Psoas muscle (tissue), 8 donors: ENCODE measurements around the gene PTX4. TPM values are rescaled to one million over a fixed set of nuclear protein-coding genes. Genes with fewer than 3 reads are reported as not detected.

Experiments
- ATAC-seq, 4 donors: fragments of 200-7000 bp; cut with Tn5 transposase; one replicate each; pipeline ENCODE4 v1.9.1; 2020; ENCODE audit warnings: moderate library complexity in 3 of 4, mild to moderate bottlenecking in 2 of 4
- DNase-seq, 2 donors: peaks; one replicate each; pipeline ENCODE4 v3.0.0-alpha.2; 2020
- H3K27ac ChIP-seq: fragments of 200-600 bp; one replicate; pipeline ENCODE4 v1.8.0; 2022
- H3K27me3 ChIP-seq, 3 donors: fragments of 200-600 bp in 1 of 3; one replicate each; pipeline versions ENCODE4 v1.6.1 to v1.8.0; 2013 to 2022; ENCODE audit warnings: low read length in 2 of 3, mild to moderate bottlenecking in 2 of 3, moderate library complexity in 1 of 3; ENCODE audit not compliant: insufficient read depth in 3 of 3
- H3K36me3 ChIP-seq, 2 donors: fragments of 200-600 bp in 1 of 2; one replicate each; pipeline versions ENCODE4 v1.6.1 to v1.8.0; 2013 to 2022; ENCODE audit warnings: low read depth in 1 of 2, mild to moderate bottlenecking in 1 of 2, moderate library complexity in 1 of 2; ENCODE audit not compliant: insufficient read depth in 1 of 2
- H3K4me1 ChIP-seq: fragments of 200-600 bp; one replicate; pipeline ENCODE4 v1.8.0; 2022
- H3K4me3 ChIP-seq: fragments of 200-600 bp; one replicate; pipeline ENCODE4 v1.8.0; 2022; ENCODE audit warnings: mild to moderate bottlenecking
- H3K9me3 ChIP-seq: fragments of 200-600 bp; one replicate; pipeline ENCODE4 v1.8.0; 2022
- CTCF ChIP-seq: fragments of 200-600 bp; IDR thresholded peaks from one replicate; pipeline ENCODE4 v1.8.0; 2022; ENCODE audit warnings: antibody characterized with exemption
- whole genome bisulfite sequencing, 3 donors: extraction: QIAGEN DNeasy Blood & Tissue Kit; methylation state at CpG; one replicate each; pipeline versions ENCODE4 v1.1.6 to v1.1.7; 2013; 5-methylcytosine and 5-hydroxymethylcytosine counted together
- intact Hi-C, 2 donors: fragments of 100-400 bp; cut with DNase I; formaldehyde crosslinking; loops; one replicate each; pipeline versions ENCODE4 v1.11.0 to v1.14.2; 2022
- long read RNA-seq, 2 donors: library from polyadenylated mRNA; unstranded; transcript quantifications; one replicate each; pipeline ENCODE4 v2.0.0, GENCODE V29; 2021
- polyA plus RNA-seq, 3 donors: library from polyadenylated mRNA; stranded (reverse); fragments of 200-250 nt; gene quantifications; one replicate each; pipeline ENCODE4 v1.2.3, GENCODE V29; 2013
- total RNA-seq, 4 donors: library from RNA; stranded (reverse); fragmentation: NEBNext Ultra II Directional in 2 of 4; extraction: Animal tissue kit (Norgen Biotek cat#: 25700) in 2 of 4; gene quantifications; one replicate each; pipeline versions ENCODE4 v1.2.1 to v1.2.4, GENCODE V29; 2021 to 2023
- donor health status: healthy with polysubstance abuse.
- donor health status: DM: no; HTN: no; CAD: no; lungs with moderate emphysema.
- donor health status: Bipolar disorder and iron deficiency.
- donor health status: healthy.
- donor health status: DM: yes; HTN: yes; CAD: no.
- donor health status: DM: no; HTN: no; CAD: no.
- donor health status: DM: no; HTN: no; CAD: no.
- donor health status: DM: yes; HTN: yes; CAD: no.

Gene PTX4
- under 1 TPM in 1 of 4 donors, not detected in 3; 0.26 TPM for total RNA-seq
- under 1 TPM in 2 of 3 donors, not detected in 1; 0.04 to 0.23 TPM for polyA plus RNA-seq
- long read RNA-seq, donor 1: 0 reads
- long read RNA-seq, donor 2: 0 reads

GRCh38 chr16:1488619-1489018 lies at the start of gene PTX4:
Gene PTX4 (minus strand): TSS chr16:1488944. CDS start chr16:1488909, 35 bp downstream.
- H3K27me3 ChIP-seq: no peaks in the 10 kb centered on the region
- 83 to 85% (median 83%) methylated on average over 19 of the region's 19 CpGs for WGBS, 3 donors
- intact Hi-C loops: no loop called here
- ATAC-seq (no peak), DNase-seq (no peak)
- H3K36me3 ChIP-seq: no peaks in the 10 kb centered on the region
- H3K9me3 ChIP-seq: no peaks in the 10 kb centered on the region
- no peak for TF ChIP-seq CTCF
- H3K27ac ChIP-seq: no peak within 1 kb of the TSS
- H3K4me3 ChIP-seq: no peak within 1 kb of the TSS
- H3K4me1 ChIP-seq: peaks cover 7% of the 10 kb centered on the region

- intact Hi-C loops: no loop called here
- peak overlapping the region; percentile 72 for H3K4me3 ChIP-seq
- peak in 1 of 2 donors; percentile 49 for DNase-seq
- no peak for TF ChIP-seq CTCF
- peaks cover 0 to 21% of the 10 kb centered on the region in 2 donors for H3K36me3 ChIP-seq
- peaks cover under 1% of the 10 kb centered on the region for H3K4me1 ChIP-seq
- no peak for ATAC-seq
- H3K27ac ChIP-seq: no peak overlapping the region
- 76 to 80% (median 78%) methylated on average over 26 of the region's 26 CpGs for WGBS, 3 donors
- no peaks in the 10 kb centered on the region for H3K27me3 ChIP-seq
- no peaks in the 10 kb centered on the region for H3K9me3 ChIP-seq
These were observed 49.1 kb upstream of the PTX4 start for GRCh38 chr16:1537763-1538289.

GRCh38 chr16:1537138-1537577 lies 48.4 kb upstream of the PTX4 start:
- no peak for TF ChIP-seq CTCF
- ATAC-seq: no peak
- intact Hi-C loops: no loop called here
- peak overlapping the region; percentile 72 for H3K4me3 ChIP-seq
- H3K9me3 ChIP-seq: no peaks in the 10 kb centered on the region
- no peaks in the 10 kb centered on the region for H3K27me3 ChIP-seq
- H3K36me3 ChIP-seq: peaks cover 0 to 21% of the 10 kb centered on the region in 2 donors
- DNase-seq: peak in 1 of 2 donors; percentile 56
- WGBS, 3 donors: 78 to 82% (median 79%) methylated on average over 27 of the region's 27 CpGs
- H3K4me1 ChIP-seq: peaks cover 7% of the 10 kb centered on the region
- H3K27ac ChIP-seq: peak overlapping the region; percentile 36

GRCh38 chr16:1536601-1537000 lies 47.9 kb upstream of the PTX4 start:
- WGBS, 3 donors: 68 to 76% (median 75%) methylated on average over 13 of the region's 13 CpGs
- peaks cover 11% of the 10 kb centered on the region for H3K4me1 ChIP-seq
- ATAC-seq (no peak), DNase-seq (peak in 1 of 2 donors; percentile 53)
- H3K4me3 ChIP-seq: peak overlapping the region; percentile 72
- H3K27me3 ChIP-seq: no peaks in the 10 kb centered on the region
- H3K36me3 ChIP-seq: peaks cover 0 to 20% of the 10 kb centered on the region in 2 donors
- no peak for TF ChIP-seq CTCF
- no peaks in the 10 kb centered on the region for H3K9me3 ChIP-seq
- peak overlapping the region; percentile 36 for H3K27ac ChIP-seq
- intact Hi-C loops: no loop called here
